ENCODE results near the gene BTN1A1. TPM values are rescaled to one million over a fixed set of nuclear protein-coding genes. Genes with fewer than 3 reads are reported as not detected.

Gene BTN1A1
- total and polyA plus RNA-seq, 10 of the 15 experiments (the other 5 are each of a cell fraction or from before 2014, with no cell fraction given), result 0.05 to 2.2 (median 0.87) TPM

- no peak for TF ChIP-seq STAT1 (conservative IDR thresholded peaks at IDR 0.05)
- no peak for TF ChIP-seq NFYB (IDR thresholded peaks at IDR 0.05; ENCODE audit: insufficient read depth, low read depth, low read length)
- no peak for TF ChIP-seq SUPT20H (IDR thresholded peaks at IDR 0.05; ENCODE audit: borderline replicate concordance, control insufficient read depth, low read depth, low read length)
- TF ChIP-seq CBX3 (IDR thresholded peaks at IDR 0.05; ENCODE audit: borderline replicate concordance, low read depth), result no peak
- TF ChIP-seq CREB1 (IDR thresholded peaks at IDR 0.05; ENCODE audit: low read depth), result no peak
- TF ChIP-seq GATAD2B (conservative IDR thresholded peaks at IDR 0.05; ENCODE audit: low read depth), result no peak
- no peak for TF ChIP-seq SREBF1 (IDR thresholded peaks at IDR 0.05; ENCODE audit: low read length)
- H3K79me2 ChIP-seq (ENCODE audit: control insufficient read depth, insufficient read depth, low read length), result no peaks in the 10 kb centered on the region
- CTCF ChIA-PET, result no interaction called here
These were observed 30.1 kb downstream of the BTN1A1 start for GRCh38 chr6:26530203-26530602.

GRCh38 chr6:26531897-26532296 is 31.8 kb downstream of the BTN1A1 start:
- no TSS peak for BruUV-seq (replicated peaks)
- intact Hi-C loops (cut with micrococcal nuclease; ENCODE audit: unreplicated experiment), result loop anchor here (1.0 kb wide), 1 partner anchor 11 kb away; no protein-coding TSS in a partner anchor
- ATAC-seq (no peak), FAIRE-seq (no peak), DNase-seq (ENCODE audit: low read depth, low spot score) (no peak)
- Histone ChIP-seq H3K9ac (ENCODE audit: control insufficient read depth, insufficient read depth, low read length) (no peak overlapping the region), H3K4me1 (ENCODE audit: control insufficient read depth, insufficient read depth, low read length) (peaks cover 17% of the 10 kb centered on the region), H3K4me3 (no peak overlapping the region), H3K27ac (ENCODE audit: control insufficient read depth, insufficient read depth) (no peak overlapping the region), H3K36me3 (ENCODE audit: control insufficient read depth in 2 of 2, insufficient read depth in 2 of 2, low read length in 1 of 2) (no peaks in the 10 kb centered on the region), H4K20me1 (ENCODE audit: control insufficient read depth, insufficient read depth) (no peaks in the 10 kb centered on the region), H3K4me2 (ENCODE audit: control insufficient read depth, insufficient read depth) (no peak overlapping the region), H3K9me3 (replicated peaks; ENCODE audit: control insufficient read depth, insufficient read depth, low read length) (no peaks in the 10 kb centered on the region), H3K27me3 (replicated peaks in 1 of 2; ENCODE audit: control insufficient read depth in 2 of 2, insufficient read depth in 2 of 2, low read length in 1 of 2) (no peaks in the 10 kb centered on the region), H3K79me2 (ENCODE audit: control insufficient read depth, insufficient read depth, low read length) (no peaks in the 10 kb centered on the region), H2AFZ (ENCODE audit: control insufficient read depth, low read depth, low read length) (no peak overlapping the region)
- ChIA-PET SMC1A (ENCODE audit: uncharacterized antibody, unreplicated experiment) (interaction anchor here (1.2 to 2.6 kb wide), 10 partner anchors 8 to 207 kb away, joined by 3 to 28 read pairs (median 6); no protein-coding TSS in a partner anchor), RAD21 (ENCODE audit: unreplicated experiment) (interaction anchor here (1.0 to 3.2 kb wide), 4 partner anchors 11 to 209 kb away, joined by 4 to 16 read pairs (median 10); no protein-coding TSS in a partner anchor), POLR2A (interaction anchor here (0.6 to 3.0 kb wide), 5 partner anchors 12 to 1907 kb away, joined by 3 to 16 read pairs (median 3); no protein-coding TSS in a partner anchor), CTCF (interaction anchor here (0.6 to 2.0 kb wide), 6 partner anchors 20 to 190 kb away, joined by 3 to 9 read pairs (median 6); no protein-coding TSS in a partner anchor)
- in situ Hi-C loops (cut with MboI), result no loop called here
- WGBS (ENCODE audit: insufficient coverage, insufficient replicate concordance, low lambda C conversion rate, missing lambda C conversion rate), result 100% methylated on average over 1 of the region's 1 CpG
- TF ChIP-seq USF2 (IDR thresholded peaks at IDR 0.05; ENCODE audit: borderline replicate concordance, low read depth, low read length), result no peak
- no peak for TF ChIP-seq E2F8 (IDR thresholded peaks at IDR 0.05; ENCODE audit: low read depth, partially characterized antibody)

More at GRCh38 chr6:26530203-26530602, 30.1 kb downstream of the BTN1A1 start:
- no TSS peak for BruUV-seq (replicated peaks)
- no peaks in the 10 kb centered on the region for H3K27me3 ChIP-seq (replicated peaks in 1 of 2; ENCODE audit: control insufficient read depth in 2 of 2, insufficient read depth in 2 of 2, low read length in 1 of 2)
- H3K9me3 ChIP-seq (replicated peaks; ENCODE audit: control insufficient read depth, insufficient read depth, low read length), result no peaks in the 10 kb centered on the region
- peaks cover 7% of the 10 kb centered on the region; the same call in 1 of the 2 replicates for H3K4me1 ChIP-seq (ENCODE audit: control insufficient read depth, insufficient read depth, low read length)
- no peak overlapping the region for H2AFZ ChIP-seq (ENCODE audit: control insufficient read depth, low read depth, low read length)
- in situ Hi-C loops (cut with MboI), result no loop called here
- SMC1A ChIA-PET (ENCODE audit: uncharacterized antibody, unreplicated experiment), result interaction anchor here (0.7 kb wide), 1 partner anchor 197 kb away, joined by 4 read pairs; no protein-coding TSS in a partner anchor
- intact Hi-C loops (cut with micrococcal nuclease; ENCODE audit: unreplicated experiment), result no loop called here
- DNase-seq (ENCODE audit: low read depth, low spot score) (no peak), ATAC-seq (no peak), FAIRE-seq (no peak)
- H3K36me3 ChIP-seq (ENCODE audit: control insufficient read depth in 2 of 2, insufficient read depth in 2 of 2, low read length in 1 of 2), result no peaks in the 10 kb centered on the region
- no peak overlapping the region for H3K27ac ChIP-seq (ENCODE audit: control insufficient read depth, insufficient read depth)
- no peak overlapping the region for H3K4me3 ChIP-seq
- H3K9ac ChIP-seq (ENCODE audit: control insufficient read depth, insufficient read depth, low read length), result no peak overlapping the region
- 92% methylated on average over 2 of the region's 2 CpGs for WGBS (ENCODE audit: insufficient coverage, insufficient replicate concordance, low lambda C conversion rate, missing lambda C conversion rate)
- RAD21 ChIA-PET (ENCODE audit: unreplicated experiment), result no interaction called here
- H4K20me1 ChIP-seq (ENCODE audit: control insufficient read depth, insufficient read depth), result no peaks in the 10 kb centered on the region
- H3K4me2 ChIP-seq (ENCODE audit: control insufficient read depth, insufficient read depth), result no peak overlapping the region
- POLR2A ChIA-PET, result interaction anchor here (1.2 kb wide), 1 partner anchor 55 kb away, joined by 4 read pairs; no protein-coding TSS in a partner anchor

All from GM12878 (cell line).